Measurements from ENCODE around the gene BORCS6. TPM values are rescaled to one million over a fixed set of nuclear protein-coding genes. Genes with fewer than 3 reads are reported as not detected.

The BORCS6 gene
- total RNA-seq, 1 experiment from 2014 or later: 9.9 TPM

DNA sequence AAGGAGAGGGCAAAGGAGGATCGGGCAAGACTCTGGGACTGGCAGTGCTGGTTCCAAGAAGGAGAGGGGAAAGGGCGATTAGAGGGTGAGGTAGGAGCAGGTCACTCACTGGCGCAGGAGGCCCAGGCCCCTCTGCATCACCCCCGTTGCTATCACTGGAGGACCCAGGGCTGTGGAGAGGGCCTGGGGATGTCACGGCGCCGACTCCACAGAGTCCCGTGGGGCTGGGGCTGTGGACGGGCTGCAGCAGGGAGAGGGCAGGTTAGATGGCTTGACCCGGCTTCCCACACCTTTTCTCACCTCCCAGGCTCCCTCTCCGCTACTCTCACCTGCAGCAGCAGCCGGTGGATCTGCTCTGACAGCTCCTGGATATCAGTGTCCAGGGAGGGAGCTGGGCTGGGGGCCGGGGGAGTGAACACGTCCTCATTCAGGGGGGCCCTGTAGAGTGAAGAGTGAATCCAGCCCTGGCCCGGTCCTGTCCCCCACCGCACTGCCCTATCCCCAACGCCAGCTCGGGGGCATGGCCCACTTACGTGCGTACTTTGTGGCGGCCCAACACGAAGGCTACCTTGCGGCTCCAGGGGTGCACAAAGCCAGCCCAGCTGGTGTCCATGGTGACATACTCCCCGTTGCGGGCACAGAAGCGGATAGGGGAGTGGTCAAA lies 42.7 kb downstream of the BORCS6 start:
- Histone ChIP-seq H3K4me3 (ENCODE audit: insufficient read depth, low read depth, low read length) (no peak overlapping the region), H3K27me3 (ENCODE audit: control insufficient read depth, insufficient read depth, low read length) (no peaks in the 10 kb centered on the region), H3K36me3 (replicated peaks; ENCODE audit: control insufficient read depth, insufficient read depth, low read length) (peaks cover 27% of the 10 kb centered on the region)
- peak; percentile 29 for DNase-seq

DNA sequence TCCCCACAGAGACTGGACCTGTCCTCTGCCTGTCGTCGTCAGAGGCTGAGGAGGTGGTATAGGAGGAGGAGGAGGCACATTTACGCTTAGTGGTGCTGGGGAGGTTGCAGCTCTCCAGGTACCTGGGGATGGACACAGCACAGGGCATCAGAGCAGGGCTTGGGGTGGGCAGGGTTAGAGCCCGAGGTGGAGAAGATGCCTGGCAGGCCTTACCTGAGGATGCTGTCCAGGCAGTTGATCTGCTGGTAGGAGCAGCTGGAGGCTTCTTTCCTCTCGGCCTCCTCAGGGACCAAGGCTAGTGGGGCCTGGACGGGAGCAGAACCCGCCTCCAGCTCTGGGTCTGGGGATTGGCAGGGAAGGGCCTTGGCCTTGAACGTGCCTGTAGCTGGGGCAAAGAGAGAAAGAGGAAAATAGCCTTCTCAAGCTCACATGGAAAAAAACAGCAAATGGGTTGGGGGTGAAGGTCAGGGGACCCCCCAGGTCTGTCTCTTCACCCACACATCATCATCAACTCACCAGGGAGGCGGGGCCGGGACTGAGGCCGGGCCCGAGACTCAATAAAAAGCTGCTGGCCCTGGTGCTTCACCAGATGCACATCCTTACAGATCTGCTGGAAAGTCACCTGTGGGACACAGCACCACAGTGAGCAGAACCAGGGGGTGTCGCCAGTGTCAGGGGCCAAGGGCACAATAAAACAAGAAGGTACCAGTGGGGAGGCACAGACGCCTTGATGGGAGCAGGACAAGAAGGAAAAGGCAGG lies 43.4 kb downstream of the BORCS6 start:
- DNase-seq: peak; percentile 24
- H3K27me3 ChIP-seq (ENCODE audit: control insufficient read depth, insufficient read depth, low read length): no peaks in the 10 kb centered on the region
- H3K4me3 ChIP-seq (ENCODE audit: insufficient read depth, low read depth, low read length): no peak overlapping the region
- H3K36me3 ChIP-seq (replicated peaks; ENCODE audit: control insufficient read depth, insufficient read depth, low read length): peaks cover 27% of the 10 kb centered on the region

DNA sequence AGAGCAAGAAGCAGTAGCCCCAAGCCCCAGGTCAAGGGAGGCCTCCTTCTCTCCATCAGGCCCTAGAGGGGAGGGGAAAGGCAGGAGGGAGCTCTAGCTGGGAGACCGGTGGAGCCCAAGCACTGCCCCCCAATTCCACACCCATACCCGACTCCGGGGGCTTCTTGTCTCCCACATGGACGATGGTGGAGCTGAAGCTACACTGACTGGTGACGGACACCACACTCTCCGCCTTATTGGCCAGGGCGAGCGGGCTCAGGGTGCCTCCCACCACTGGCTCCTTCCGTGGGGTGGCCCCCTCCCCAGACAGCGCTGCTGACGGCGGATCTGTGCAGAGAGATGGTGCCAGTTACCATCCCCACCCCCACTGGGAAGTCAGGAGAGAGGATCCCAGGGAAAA lies 44.2 kb downstream of the BORCS6 start:
- DNase-seq: peak; percentile 19
- H3K27me3 ChIP-seq (ENCODE audit: control insufficient read depth, insufficient read depth, low read length): no peaks in the 10 kb centered on the region
- H3K36me3 ChIP-seq (replicated peaks; ENCODE audit: control insufficient read depth, insufficient read depth, low read length): peaks cover 30% of the 10 kb centered on the region
- H3K4me3 ChIP-seq (ENCODE audit: insufficient read depth, low read depth, low read length): no peak overlapping the region

DNA sequence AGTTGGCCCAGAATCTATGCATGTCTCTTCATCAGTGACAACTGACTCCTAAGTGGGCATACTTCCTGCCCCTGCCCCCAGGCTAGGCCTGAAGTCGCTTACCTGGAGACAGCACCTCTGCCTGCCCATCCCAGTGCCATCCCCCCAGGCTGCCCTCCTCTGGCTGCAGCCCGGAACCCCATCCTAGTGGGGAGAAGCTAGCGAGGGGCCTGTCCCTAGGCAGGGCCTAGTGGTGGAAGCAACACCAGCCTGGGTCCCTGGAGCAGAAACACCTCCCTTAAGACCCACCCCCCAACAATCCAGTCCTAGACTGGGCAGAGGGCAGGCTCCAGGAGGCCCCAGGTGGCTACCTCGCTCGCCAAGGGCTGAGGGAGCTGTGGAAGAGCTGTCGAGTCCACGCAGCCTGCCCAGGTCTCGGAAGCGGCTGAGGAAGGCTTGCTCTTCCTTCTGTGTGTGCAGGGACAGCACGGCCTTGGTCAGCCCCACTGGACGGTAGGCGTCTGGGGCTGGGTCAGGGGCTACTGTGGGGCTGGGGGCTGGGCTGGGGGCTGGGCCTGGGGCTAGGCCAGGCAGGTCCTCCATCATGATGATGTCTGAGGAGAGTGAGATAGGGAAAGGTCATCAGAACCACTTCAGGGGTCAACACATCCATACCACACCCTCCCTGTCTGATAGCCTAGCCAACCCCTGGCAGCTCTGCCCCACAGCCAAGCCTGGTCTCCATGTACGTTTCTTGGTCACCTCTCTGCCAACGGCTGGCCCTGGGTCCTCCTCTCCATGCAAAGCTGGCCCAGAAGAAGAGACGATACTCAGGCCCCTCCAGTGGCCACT lies 45.4 kb downstream of the BORCS6 start:
- Histone ChIP-seq H3K4me3 (ENCODE audit: insufficient read depth, low read depth, low read length) (no peak overlapping the region), H3K27me3 (ENCODE audit: control insufficient read depth, insufficient read depth, low read length) (no peaks in the 10 kb centered on the region), H3K36me3 (replicated peaks; ENCODE audit: control insufficient read depth, insufficient read depth, low read length) (peaks cover 31% of the 10 kb centered on the region)
- peak; percentile 34 for DNase-seq

DNA sequence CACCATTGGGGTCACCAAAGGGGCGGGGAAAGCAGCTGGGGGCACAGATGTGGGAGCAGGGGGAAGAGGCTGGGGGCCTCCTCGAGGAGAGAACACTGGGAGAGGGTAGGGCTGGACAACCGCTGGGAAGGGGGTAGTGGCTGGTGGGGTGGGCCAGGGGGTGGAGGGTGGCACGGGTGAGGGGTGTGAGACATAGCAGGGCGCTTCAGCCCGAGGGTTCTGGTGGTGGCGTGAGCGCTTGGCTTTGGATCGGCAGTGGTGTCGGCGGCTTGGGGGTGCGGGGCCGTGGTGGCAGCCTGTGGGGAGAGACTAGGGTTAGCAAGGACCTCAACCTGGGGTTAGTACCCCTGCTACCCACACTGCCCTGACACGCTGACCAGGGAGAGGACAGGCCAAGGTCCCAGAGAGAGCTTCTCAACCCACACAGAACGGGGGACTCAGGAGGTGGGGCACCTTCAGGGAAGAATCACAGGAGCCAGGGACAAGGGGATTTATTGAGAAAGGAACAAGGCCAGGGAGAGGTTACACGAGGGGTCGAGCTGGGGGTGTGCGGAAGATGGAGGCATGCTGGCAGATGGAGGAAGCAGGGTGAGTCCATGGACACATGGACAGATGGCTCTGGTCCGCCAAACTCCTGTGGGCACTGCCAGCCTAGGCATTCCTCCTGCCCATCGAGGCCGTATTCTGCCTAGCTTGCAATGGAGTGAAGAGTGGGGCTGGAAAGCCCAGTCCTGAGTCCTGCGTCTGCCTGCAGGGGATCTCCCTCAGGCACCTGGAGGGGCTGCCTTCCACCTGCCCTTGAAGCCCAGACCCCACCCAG lies 46.2 kb downstream of the BORCS6 start:
- no peak overlapping the region for H3K4me3 ChIP-seq (ENCODE audit: insufficient read depth, low read depth, low read length)
- no peak for DNase-seq
- peaks cover 26% of the 10 kb centered on the region for H3K36me3 ChIP-seq (replicated peaks; ENCODE audit: control insufficient read depth, insufficient read depth, low read length)
- H3K27me3 ChIP-seq (ENCODE audit: control insufficient read depth, insufficient read depth, low read length): no peaks in the 10 kb centered on the region

DNA sequence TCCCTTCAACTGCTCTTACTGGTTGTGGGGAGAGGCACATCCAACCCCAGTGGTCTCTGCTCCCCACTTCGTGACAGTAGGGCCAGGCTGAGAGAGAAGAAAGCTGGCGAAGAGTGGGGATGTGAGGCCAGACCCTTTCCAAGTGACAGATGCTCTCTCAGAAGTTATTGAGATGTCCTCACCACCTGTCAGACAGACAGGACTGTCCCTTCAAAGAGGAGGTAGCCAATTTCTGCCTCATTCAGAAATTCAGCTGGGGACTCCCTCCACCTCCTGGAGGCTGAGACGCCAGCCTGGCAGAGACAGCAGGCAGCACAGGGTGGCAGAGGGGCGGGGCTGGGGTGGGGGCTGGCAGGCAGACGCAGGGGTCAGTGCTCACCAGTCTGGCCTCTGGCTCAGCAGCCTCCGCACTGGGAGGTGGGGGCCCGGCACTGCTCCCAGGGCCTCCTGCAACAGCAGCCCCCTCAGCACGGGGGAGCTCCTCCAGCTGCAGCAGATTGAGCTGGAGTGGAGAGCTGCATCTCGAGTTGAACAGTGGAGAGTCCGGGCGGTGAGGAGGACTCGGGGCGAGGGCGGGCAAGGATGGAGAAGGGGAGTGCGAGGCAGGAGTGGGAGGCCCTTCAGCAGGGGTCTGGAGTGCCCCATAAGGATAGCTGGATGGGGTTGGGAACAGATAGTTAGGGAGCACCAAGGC lies 46.9 kb downstream of the BORCS6 start:
- DNase-seq: no peak
- peaks cover 23% of the 10 kb centered on the region for H3K36me3 ChIP-seq (replicated peaks; ENCODE audit: control insufficient read depth, insufficient read depth, low read length)
- no peaks in the 10 kb centered on the region for H3K27me3 ChIP-seq (ENCODE audit: control insufficient read depth, insufficient read depth, low read length)
- no peak overlapping the region for H3K4me3 ChIP-seq (ENCODE audit: insufficient read depth, low read depth, low read length)

DNA sequence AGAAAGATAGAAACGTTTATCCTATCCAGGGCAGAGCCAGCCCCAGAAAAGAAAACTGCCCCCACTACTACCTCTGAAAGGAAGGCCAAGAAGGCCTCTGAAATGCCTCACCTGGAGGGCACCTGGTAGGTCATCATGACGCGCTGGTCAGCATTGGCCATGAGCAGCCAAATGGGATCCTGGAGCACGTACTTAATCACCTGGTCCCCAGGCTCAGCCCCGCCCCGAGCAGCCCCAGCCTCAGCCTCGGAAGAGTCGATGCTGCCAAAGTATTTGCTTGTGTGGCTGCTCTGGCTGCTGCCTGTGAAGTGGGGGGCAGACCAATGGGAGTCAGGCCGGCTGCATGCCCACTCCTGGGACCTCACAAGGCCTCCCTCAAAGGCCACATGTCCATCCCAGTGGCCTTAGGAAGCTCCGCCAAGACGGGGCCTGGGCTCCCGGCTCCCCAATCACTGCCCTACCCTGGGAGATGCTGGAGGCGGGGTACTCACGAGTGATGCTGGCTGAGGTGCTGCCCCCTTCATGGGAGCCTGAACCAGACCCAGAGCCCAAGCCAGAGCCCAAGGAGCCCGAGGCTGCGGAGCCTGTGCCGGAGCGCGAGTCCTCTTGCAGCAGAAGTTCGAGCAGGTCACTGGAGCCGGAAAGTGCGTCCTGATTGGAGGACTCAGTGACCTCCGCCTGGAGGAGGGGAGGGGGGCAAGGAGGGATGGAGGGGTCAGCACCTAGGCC lies 47.7 kb downstream of the BORCS6 start:
- H3K36me3 ChIP-seq (replicated peaks; ENCODE audit: control insufficient read depth, insufficient read depth, low read length): peaks cover 22% of the 10 kb centered on the region

DNA sequence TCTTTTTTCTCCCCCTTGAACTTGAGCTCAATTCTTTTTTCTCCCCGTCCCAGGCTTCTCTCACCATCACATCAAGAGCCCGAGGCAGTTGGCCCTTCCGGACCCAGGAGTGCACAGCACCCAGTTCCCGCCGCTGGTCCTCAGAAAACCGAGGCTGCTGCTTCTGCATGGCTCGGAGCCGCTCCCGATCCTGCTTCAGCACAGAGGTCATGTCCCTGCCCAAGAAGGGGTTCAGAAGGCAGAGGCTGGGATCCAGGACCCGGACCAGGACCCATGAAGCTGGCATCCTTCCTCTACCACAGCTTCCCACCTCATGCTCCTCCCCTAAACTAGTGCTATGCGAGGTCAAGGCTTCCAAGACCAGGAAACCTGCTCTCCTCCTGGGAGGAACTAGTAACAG lies 48.2 kb downstream of the BORCS6 start:
- no peak for DNase-seq
- Histone ChIP-seq H3K27me3 (ENCODE audit: control insufficient read depth, insufficient read depth, low read length) (peaks cover 5% of the 10 kb centered on the region), H3K36me3 (replicated peaks; ENCODE audit: control insufficient read depth, insufficient read depth, low read length) (peaks cover 20% of the 10 kb centered on the region), H3K4me3 (ENCODE audit: insufficient read depth, low read depth, low read length) (no peak overlapping the region)

More for the DNA sequence above, 47.7 kb downstream of the BORCS6 start:
- no peak overlapping the region for H3K4me3 ChIP-seq (ENCODE audit: insufficient read depth, low read depth, low read length)
- peaks cover 3% of the 10 kb centered on the region for H3K27me3 ChIP-seq (ENCODE audit: control insufficient read depth, insufficient read depth, low read length)
- no peak for DNase-seq

DNA sequence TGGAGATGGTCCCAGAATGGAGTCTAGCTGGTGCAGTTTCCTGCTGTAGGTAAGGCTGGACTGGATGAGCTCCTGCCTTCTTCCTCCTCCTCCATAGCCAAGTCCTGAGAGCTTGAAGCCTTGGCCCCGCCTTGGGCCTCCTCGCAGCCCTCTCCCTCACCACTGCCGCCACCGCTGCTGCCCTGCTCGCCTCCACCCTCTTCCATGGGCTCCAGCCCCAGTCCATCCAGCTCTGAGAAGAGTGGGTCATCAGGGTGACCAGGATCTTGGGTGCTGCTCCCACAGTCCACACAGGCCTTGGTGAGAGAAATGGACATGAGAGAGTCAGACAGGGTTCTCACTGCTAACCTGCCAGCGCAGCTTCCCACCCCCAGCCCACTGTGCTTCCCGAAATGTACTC lies 48.9 kb downstream of the BORCS6 start:
- Histone ChIP-seq H3K36me3 (replicated peaks; ENCODE audit: control insufficient read depth, insufficient read depth, low read length) (peaks cover 15% of the 10 kb centered on the region), H3K4me3 (ENCODE audit: insufficient read depth, low read depth, low read length) (no peak overlapping the region), H3K27me3 (ENCODE audit: control insufficient read depth, insufficient read depth, low read length) (peaks cover 5% of the 10 kb centered on the region)
- no peak for DNase-seq

DNA sequence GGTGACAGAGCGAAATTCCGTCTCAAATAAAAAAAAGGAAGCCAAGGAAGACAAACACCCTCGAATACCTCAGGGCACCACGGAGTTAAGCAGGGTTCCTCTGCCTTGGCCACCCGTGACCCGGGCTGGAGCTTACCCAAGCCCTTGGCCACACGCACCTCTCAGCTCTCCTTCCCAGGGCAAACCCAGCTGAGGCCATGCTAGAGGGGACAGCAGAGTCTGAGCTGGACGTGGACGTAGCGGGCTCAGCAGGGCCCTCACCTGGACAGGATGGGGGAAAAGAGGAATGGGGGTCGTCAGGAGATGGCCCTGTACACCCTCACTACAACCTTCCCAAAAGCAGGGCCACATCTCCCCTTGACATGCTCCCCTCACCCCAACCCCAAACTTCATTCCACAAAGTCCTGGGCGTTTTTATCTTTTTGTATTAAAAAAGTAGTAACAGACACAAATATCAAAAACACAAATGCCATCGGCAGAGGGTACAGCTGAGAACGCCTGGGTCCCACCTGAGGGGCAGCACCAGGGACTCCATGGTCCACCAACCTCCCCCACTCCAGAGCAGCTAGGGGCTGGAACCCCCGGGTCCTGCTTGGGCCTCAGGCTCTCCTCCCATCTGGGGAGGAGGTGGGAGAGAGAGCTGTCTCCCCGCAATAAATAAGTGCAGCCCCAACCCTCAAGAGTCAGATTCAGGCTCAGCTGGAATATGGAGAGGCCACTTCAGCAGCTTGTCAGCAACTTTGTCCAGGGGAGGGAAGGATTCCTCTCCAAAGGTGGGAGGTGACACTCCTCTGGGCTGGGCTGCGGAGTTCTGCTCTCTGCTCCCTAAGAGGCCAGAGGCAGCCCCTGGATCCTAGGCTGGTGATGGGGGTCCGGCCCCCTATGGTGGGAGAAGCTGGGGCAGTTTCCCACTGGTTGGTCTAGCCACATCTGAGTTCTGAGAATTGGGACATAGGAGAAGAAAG lies 49.6 kb downstream of the BORCS6 start:
- no peak for DNase-seq
- peaks cover 5% of the 10 kb centered on the region for H3K27me3 ChIP-seq (ENCODE audit: control insufficient read depth, insufficient read depth, low read length)
- peaks cover 12% of the 10 kb centered on the region for H3K36me3 ChIP-seq (replicated peaks; ENCODE audit: control insufficient read depth, insufficient read depth, low read length)
- no peak overlapping the region for H3K4me3 ChIP-seq (ENCODE audit: insufficient read depth, low read depth, low read length)

DNA sequence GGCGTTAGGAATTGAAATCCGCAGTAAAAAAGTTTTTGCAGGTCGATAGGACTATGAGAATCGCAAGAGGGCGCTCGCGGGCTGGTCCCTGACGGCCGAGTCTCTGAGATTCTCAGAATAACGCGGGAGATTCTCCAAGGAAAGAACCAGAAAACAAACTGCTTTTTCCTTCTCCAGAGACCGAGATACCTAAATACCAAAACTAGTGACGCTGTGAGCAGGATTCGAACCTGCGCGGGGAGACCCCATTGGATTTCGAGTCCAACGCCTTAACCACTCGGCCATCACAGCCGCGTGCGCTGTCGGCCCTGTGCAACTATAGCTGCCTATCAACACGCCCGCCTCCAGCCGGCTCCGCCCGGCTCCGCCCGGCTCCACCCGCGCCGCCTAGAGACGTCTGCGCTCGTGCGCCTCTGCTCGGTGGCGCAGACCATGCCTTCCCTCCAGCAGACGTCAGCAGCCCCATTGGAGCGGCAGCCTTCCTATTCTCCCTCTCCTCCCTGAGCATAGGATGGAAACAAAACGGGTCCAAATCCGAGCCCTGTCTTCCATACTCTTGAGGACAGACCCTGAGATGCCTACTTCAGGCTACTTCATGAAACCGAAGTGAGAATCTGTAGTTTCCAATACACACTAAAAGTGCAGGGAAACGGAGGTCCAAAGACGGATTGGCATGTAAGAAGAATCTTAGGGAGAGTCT lies 51.2 kb downstream of the BORCS6 start:
- peak; percentile 96 for DNase-seq
- peak overlapping the region; percentile 57 for H3K4me3 ChIP-seq (ENCODE audit: insufficient read depth, low read depth, low read length)
- H3K36me3 ChIP-seq (replicated peaks; ENCODE audit: control insufficient read depth, insufficient read depth, low read length): peaks cover 10% of the 10 kb centered on the region
- H3K27me3 ChIP-seq (ENCODE audit: control insufficient read depth, insufficient read depth, low read length): peaks cover 5% of the 10 kb centered on the region

DNA sequence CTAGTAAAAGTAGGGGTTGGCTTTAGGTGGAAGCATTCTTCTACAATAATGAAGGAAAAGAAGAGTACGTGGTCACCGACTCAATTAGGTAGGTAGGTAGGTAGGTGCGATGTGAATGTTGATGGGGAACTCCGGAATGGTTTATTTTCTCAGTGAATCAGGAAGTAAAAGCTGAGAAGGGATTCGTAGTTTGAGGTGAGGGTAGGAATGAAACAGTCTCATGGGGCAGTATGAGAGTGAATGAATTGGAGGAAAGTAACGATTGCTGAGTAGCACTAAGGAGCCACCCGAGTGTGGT lies 51.7 kb downstream of the BORCS6 start:
- Histone ChIP-seq H3K4me3 (ENCODE audit: insufficient read depth, low read depth, low read length) (peak overlapping the region; percentile 57), H3K36me3 (replicated peaks; ENCODE audit: control insufficient read depth, insufficient read depth, low read length) (peaks cover 9% of the 10 kb centered on the region), H3K27me3 (ENCODE audit: control insufficient read depth, insufficient read depth, low read length) (peaks cover 5% of the 10 kb centered on the region)
- no peak for DNase-seq
